Activated CD8-positive, alpha-beta memory T cell treated with anti-CD3 and anti-CD28 coated beads, Interleukin-2, amount 10 ng/mL, durations not matched to agents 7 days and 5 days (primary cell): ENCODE results near the gene ZNF547. TPM values are rescaled to one million over a fixed set of nuclear protein-coding genes. Genes with fewer than 3 reads are reported as not detected.

ENCODE experiments used
- ATAC-seq: fragments of 150-1000 bp; cut with Tn5 transposase; one replicate; pipeline ENCODE4 v1.10.0; 2021; ENCODE audit warnings: moderate library complexity
- CTCF ChIA-PET: fragments of 350-600 bp; sonication (Branson Sonifier 250); formaldehyde crosslinking; loops from one replicate; lab custom pipeline; 2021; ENCODE audit warnings: antibody characterized with exemption; lab: Charles Lee
- DNase-seq: peaks from one replicate; pipeline ENCODE4 v3.0.0-alpha.2; 2020
- H3K27ac Mint-ChIP-seq: one replicate; pipeline ENCODE4 v1.8.0; 2021; ENCODE audit warnings: mild to moderate bottlenecking, mixed read lengths
- H3K27me3 Mint-ChIP-seq: one replicate; pipeline ENCODE4 v1.8.0; 2021; ENCODE audit warnings: mixed read lengths
- H3K36me3 Mint-ChIP-seq: one replicate; pipeline ENCODE4 v1.8.0; 2021; ENCODE audit warnings: mild to moderate bottlenecking, mixed read lengths
- H3K4me1 Mint-ChIP-seq: one replicate; pipeline ENCODE4 v1.8.0; 2021; ENCODE audit warnings: mixed read lengths
- H3K4me3 Mint-ChIP-seq: one replicate; pipeline ENCODE4 v1.8.0; 2021; ENCODE audit warnings: mild to moderate bottlenecking, moderate library complexity, mixed read lengths
- H3K9me3 Mint-ChIP-seq: one replicate; pipeline ENCODE4 v1.8.0; 2022; ENCODE audit warnings: low read depth, mixed read lengths
- total RNA-seq, 2 experiments: library from RNA; stranded (reverse); gene quantifications; one replicate each; pipeline ENCODE4 v1.2.3, GENCODE V29; 2021

The ZNF547 gene
- total RNA-seq, 2 experiments from 2014 or later: 3.5 to 4.4 TPM

- ATAC-seq (no peak), DNase-seq (no peak)
- CTCF ChIA-PET: interaction anchor here (1.0 kb wide), 1 partner anchor 83 kb away, joined by 3 read pairs; no protein-coding TSS in a partner anchor
- Mint-ChIP-seq H3K4me1 (no peaks in the 10 kb centered on the region), H3K27ac (no peak overlapping the region), H3K27me3 (no peaks in the 10 kb centered on the region), H3K4me3 (no peak overlapping the region), H3K36me3 (peaks cover 20% of the 10 kb centered on the region), H3K9me3 (peaks cover 22% of the 10 kb centered on the region)
These were observed 19.6 kb downstream of the ZNF547 start for GRCh38 chr19:57382806-57383488.

GRCh38 chr19:57389194-57389729, 25.9 kb downstream of the ZNF547 start:
- H3K4me1 Mint-ChIP-seq: peaks cover 30% of the 10 kb centered on the region
- DNase-seq (no peak), ATAC-seq (no peak)
- peak overlapping the region; percentile 96 for H3K27ac Mint-ChIP-seq
- CTCF ChIA-PET: interaction anchor here (0.9 to 1.5 kb wide), 5 partner anchors 16 to 197 kb away, joined by 3 to 4 read pairs (median 4); partner anchors contain the start of genes ZIK1, ZNF264 and ZNF460
- H3K27me3 Mint-ChIP-seq: no peaks in the 10 kb centered on the region
- peaks cover 32% of the 10 kb centered on the region for H3K36me3 Mint-ChIP-seq
- H3K4me3 Mint-ChIP-seq: peak overlapping the region; percentile 90
- H3K9me3 Mint-ChIP-seq: peaks cover 5% of the 10 kb centered on the region

- Mint-ChIP-seq H3K27ac (peak within 1 kb of the TSS; percentile 96), H3K27me3 (no peaks in the 10 kb centered on the region), H3K4me3 (peak within 1 kb of the TSS; percentile 90), H3K9me3 (peaks cover 6% of the 10 kb centered on the region), H3K4me1 (peaks cover 35% of the 10 kb centered on the region), H3K36me3 (peaks cover 38% of the 10 kb centered on the region)
- DNase-seq: peak; percentile 99
- CTCF ChIA-PET: interaction anchor here (0.9 to 1.5 kb wide), 5 partner anchors 16 to 198 kb away, joined by 3 to 4 read pairs (median 4); partner anchors contain the start of genes ZIK1, ZNF264 and ZNF460
- peak; percentile 98 for ATAC-seq
These were observed 26.6 kb downstream of the ZNF547 start, which contains the start of gene ZNF548 for GRCh38 chr19:57389730-57390598. Gene ZNF548 (plus strand): TSS chr19:57389854. CDS start chr19:57390100, 246 bp downstream.

- CTCF ChIA-PET: no interaction called here
- Mint-ChIP-seq H3K27me3 (no peaks in the 10 kb centered on the region), H3K27ac (no peak overlapping the region), H3K36me3 (peaks cover 81% of the 10 kb centered on the region), H3K4me3 (no peak overlapping the region), H3K9me3 (peaks cover 25% of the 10 kb centered on the region), H3K4me1 (peaks cover 24% of the 10 kb centered on the region)
- DNase-seq (no peak), ATAC-seq (no peak)
These were observed 32.4 kb downstream of the ZNF547 start for GRCh38 chr19:57395710-57396109.

GRCh38 chr19:57398868-57399267, 35.5 kb downstream of the ZNF547 start:
- ATAC-seq: no peak
- Mint-ChIP-seq H3K4me3 (no peak overlapping the region), H3K36me3 (peaks cover 75% of the 10 kb centered on the region), H3K9me3 (peaks cover 29% of the 10 kb centered on the region), H3K27ac (no peak overlapping the region), H3K4me1 (peaks cover 9% of the 10 kb centered on the region), H3K27me3 (no peaks in the 10 kb centered on the region)
- CTCF ChIA-PET: no interaction called here
- no peak for DNase-seq

GRCh38 chr19:57403737-57404563, 40.6 kb downstream of the ZNF547 start:
- H3K27ac Mint-ChIP-seq: no peak overlapping the region
- CTCF ChIA-PET: no interaction called here

GRCh38 chr19:57406516-57407123, 43.3 kb downstream of the ZNF547 start:
- no peak overlapping the region for H3K4me3 Mint-ChIP-seq
- H3K27ac Mint-ChIP-seq: no peak overlapping the region
- H3K9me3 Mint-ChIP-seq: peaks cover 5% of the 10 kb centered on the region
- H3K27me3 Mint-ChIP-seq: no peaks in the 10 kb centered on the region
- CTCF ChIA-PET: interaction anchor here (1.1 to 1.4 kb wide), 2 partner anchors 17 to 413 kb away, joined by 3 to 4 read pairs; no protein-coding TSS in a partner anchor
- ATAC-seq: peak; percentile 21
- peaks cover 9% of the 10 kb centered on the region for H3K36me3 Mint-ChIP-seq
- peaks cover 15% of the 10 kb centered on the region for H3K4me1 Mint-ChIP-seq
- DNase-seq: peak; percentile 81

More at GRCh38 chr19:57403737-57404563, 40.6 kb downstream of the ZNF547 start:
- DNase-seq (no peak), ATAC-seq (no peak)
- Mint-ChIP-seq H3K27me3 (no peaks in the 10 kb centered on the region), H3K4me1 (peaks cover 4% of the 10 kb centered on the region), H3K36me3 (peaks cover 26% of the 10 kb centered on the region), H3K4me3 (no peak overlapping the region), H3K9me3 (peaks cover 12% of the 10 kb centered on the region)

GRCh38 chr19:57410877-57411671, 47.7 kb downstream of the ZNF547 start, which contains the start of gene ZNF17:
Gene ZNF17 (plus strand): TSS chr19:57411161. CDS start chr19:57413616, 2,455 bp downstream.
- peaks cover 22% of the 10 kb centered on the region for H3K4me1 Mint-ChIP-seq
- peaks cover 24% of the 10 kb centered on the region for H3K36me3 Mint-ChIP-seq
- H3K4me3 Mint-ChIP-seq: peak within 1 kb of the TSS; percentile 89
- CTCF ChIA-PET: interaction anchor here (1.1 to 1.3 kb wide), 3 partner anchors 11 to 745 kb away, joined by 3 to 4 read pairs (median 4); no protein-coding TSS in a partner anchor
- H3K27me3 Mint-ChIP-seq: no peaks in the 10 kb centered on the region
- DNase-seq: peak; percentile 96
- peak within 1 kb of the TSS; percentile 80 for H3K27ac Mint-ChIP-seq
- ATAC-seq: peak; percentile 100
- H3K9me3 Mint-ChIP-seq: peaks cover 12% of the 10 kb centered on the region

GRCh38 chr19:57419439-57419838, 56.1 kb downstream of the ZNF547 start:
- no peak overlapping the region for H3K27ac Mint-ChIP-seq
- no peaks in the 10 kb centered on the region for H3K27me3 Mint-ChIP-seq
- peaks cover 42% of the 10 kb centered on the region for H3K9me3 Mint-ChIP-seq
- H3K4me3 Mint-ChIP-seq: no peak overlapping the region
- CTCF ChIA-PET: no interaction called here
- DNase-seq (no peak), ATAC-seq (no peak)
- no peaks in the 10 kb centered on the region for H3K4me1 Mint-ChIP-seq
- peaks cover 74% of the 10 kb centered on the region for H3K36me3 Mint-ChIP-seq

GRCh38 chr19:57421037-57421436, 57.7 kb downstream of the ZNF547 start:
- DNase-seq: no peak
- H3K9me3 Mint-ChIP-seq: peaks cover 35% of the 10 kb centered on the region

More at GRCh38 chr19:57421037-57421436, 57.7 kb downstream of the ZNF547 start:
- H3K27me3 Mint-ChIP-seq: no peaks in the 10 kb centered on the region
- H3K27ac Mint-ChIP-seq: no peak overlapping the region
- H3K36me3 Mint-ChIP-seq: peaks cover 64% of the 10 kb centered on the region
- CTCF ChIA-PET: no interaction called here
- H3K4me3 Mint-ChIP-seq: no peak overlapping the region
- H3K4me1 Mint-ChIP-seq: no peaks in the 10 kb centered on the region
- ATAC-seq: no peak
